GM20000 (cell line): ENCODE results near the gene TMEM175.

ENCODE experiments used
- DNase-seq: peaks from one replicate; pipeline ENCODE4 v3.0.0; 2012; ENCODE audit warnings: low spot score
- CTCF ChIP-seq: IDR thresholded peaks from 2 replicates; pipeline ENCODE4 v1.5.1; 2012; ENCODE audit warnings: mild to moderate bottlenecking, control low read depth; ENCODE audit errors: extremely low read depth, missing control alignments

The TMEM175 gene

GRCh38 chr4:1006856-1007255 lies 74.6 kb downstream of the TMEM175 start:
- no peak for TF ChIP-seq CTCF

More at GRCh38 chr4:1006856-1007255, 74.6 kb downstream of the TMEM175 start:
- DNase-seq: no peak
